ENCODE data around the gene BCL11A.

Gene BCL11A

GRCh38 chr2:60555066-60555782 is 1.8 kb upstream of the BCL11A start:
- peak overlapping the region; percentile 68 for H3K4me3 ChIP-seq (ENCODE audit: low read length)
- DNase-seq (ENCODE audit: low read depth): no peak

DNA sequence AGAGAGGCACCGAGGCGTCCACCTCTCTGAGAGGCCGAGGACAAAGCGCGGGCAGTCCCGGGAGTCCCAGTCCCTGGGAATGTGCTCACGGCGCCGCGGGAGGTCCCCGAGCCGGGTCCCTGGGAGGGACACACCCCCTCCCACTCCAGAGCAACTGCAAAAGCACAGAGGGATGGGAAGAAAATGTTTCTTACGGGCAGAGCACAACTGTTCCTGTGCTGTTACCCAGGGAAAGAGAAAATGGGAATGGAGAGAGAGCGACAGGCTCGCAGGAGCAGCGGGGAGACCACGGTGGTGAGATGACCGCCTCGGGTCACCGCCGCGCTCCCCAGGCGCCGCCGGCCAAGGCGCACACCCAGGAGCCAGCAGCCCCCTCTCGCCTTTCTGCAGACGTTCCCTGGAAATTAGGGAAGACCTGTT is 1.2 kb upstream of the BCL11A start:
- TF ChIP-seq, protein P1, sequence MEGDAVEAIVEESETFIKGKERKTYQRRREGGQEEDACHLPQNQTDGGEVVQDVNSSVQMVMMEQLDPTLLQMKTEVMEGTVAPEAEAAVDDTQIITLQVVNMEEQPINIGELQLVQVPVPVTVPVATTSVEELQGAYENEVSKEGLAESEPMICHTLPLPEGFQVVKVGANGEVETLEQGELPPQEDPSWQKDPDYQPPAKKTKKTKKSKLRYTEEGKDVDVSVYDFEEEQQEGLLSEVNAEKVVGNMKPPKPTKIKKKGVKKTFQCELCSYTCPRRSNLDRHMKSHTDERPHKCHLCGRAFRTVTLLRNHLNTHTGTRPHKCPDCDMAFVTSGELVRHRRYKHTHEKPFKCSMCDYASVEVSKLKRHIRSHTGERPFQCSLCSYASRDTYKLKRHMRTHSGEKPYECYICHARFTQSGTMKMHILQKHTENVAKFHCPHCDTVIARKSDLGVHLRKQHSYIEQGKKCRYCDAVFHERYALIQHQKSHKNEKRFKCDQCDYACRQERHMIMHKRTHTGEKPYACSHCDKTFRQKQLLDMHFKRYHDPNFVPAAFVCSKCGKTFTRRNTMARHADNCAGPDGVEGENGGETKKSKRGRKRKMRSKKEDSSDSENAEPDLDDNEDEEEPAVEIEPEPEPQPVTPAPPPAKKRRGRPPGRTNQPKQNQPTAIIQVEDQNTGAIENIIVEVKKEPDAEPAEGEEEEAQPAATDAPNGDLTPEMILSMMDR (conservative IDR thresholded peaks at IDR 0.05; ENCODE audit: low read depth, low read length): no peak
- DNase-seq (ENCODE audit: low read depth): no peak

More at GRCh38 chr2:60555066-60555782, 1.8 kb upstream of the BCL11A start:
- TF ChIP-seq, protein P1 (conservative IDR thresholded peaks at IDR 0.05; ENCODE audit: low read depth, low read length): peak; percentile 34

DNA sequence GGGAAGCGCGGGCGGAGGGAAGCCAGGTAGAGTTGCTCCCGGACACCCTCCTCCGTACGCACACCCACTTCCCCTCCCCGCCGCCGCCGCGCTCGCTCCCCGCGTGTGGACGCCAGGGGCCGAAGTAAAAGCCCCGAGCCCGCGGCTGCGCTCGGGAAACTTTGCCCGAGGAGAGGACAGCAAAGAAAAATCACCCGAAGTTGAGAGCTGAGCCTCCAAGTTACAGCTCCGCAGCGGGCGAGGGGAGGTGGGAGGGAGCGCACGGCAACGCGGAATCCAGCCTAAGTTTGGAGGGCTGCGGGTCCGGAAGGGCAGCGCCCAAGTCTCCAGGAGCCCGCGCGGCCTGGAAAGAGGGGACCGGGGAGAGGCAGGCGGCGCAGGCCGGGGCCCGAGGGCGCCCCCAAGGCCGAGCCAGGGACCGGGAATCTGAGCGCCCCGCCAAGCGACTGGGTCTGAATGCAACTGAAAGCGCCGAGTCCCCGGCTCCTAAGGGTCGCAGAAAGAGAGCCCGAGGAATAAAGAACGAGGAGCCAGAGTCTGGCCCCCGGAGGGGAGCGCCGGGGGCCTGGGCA is 706 bp upstream of the BCL11A start:
- peak overlapping the region; percentile 68 for H3K4me3 ChIP-seq (ENCODE audit: low read length)
- DNase-seq (ENCODE audit: low read depth): no peak
- TF ChIP-seq, protein P1 (conservative IDR thresholded peaks at IDR 0.05; ENCODE audit: low read depth, low read length): peak; percentile 8

More for the DNA sequence above, 1.2 kb upstream of the BCL11A start:
- peak overlapping the region; percentile 68 for H3K4me3 ChIP-seq (ENCODE audit: low read length)

GRCh38 chr2:60552851-60553494 is 481 bp downstream of the BCL11A start:
- TF ChIP-seq, protein P1 (conservative IDR thresholded peaks at IDR 0.05; ENCODE audit: low read depth, low read length): no peak
- H3K4me3 ChIP-seq (ENCODE audit: low read length): peak overlapping the region; percentile 68

GRCh38 chr2:60552078-60552850 is 1.2 kb downstream of the BCL11A start:
- DNase-seq (ENCODE audit: low read depth): no peak
- peak overlapping the region; percentile 68 for H3K4me3 ChIP-seq (ENCODE audit: low read length)
- TF ChIP-seq, protein P1 (conservative IDR thresholded peaks at IDR 0.05; ENCODE audit: low read depth, low read length): no peak

More at GRCh38 chr2:60552851-60553494, 481 bp downstream of the BCL11A start:
- no peak for DNase-seq (ENCODE audit: low read depth)

- TF ChIP-seq, protein P1 (conservative IDR thresholded peaks at IDR 0.05; ENCODE audit: low read depth, low read length): no peak
Measured at GRCh38 chr2:60551240-60552077, 2.0 kb downstream of the BCL11A start.

More at GRCh38 chr2:60551240-60552077, 2.0 kb downstream of the BCL11A start:
- DNase-seq (ENCODE audit: low read depth): no peak
- peak overlapping the region; percentile 89 for H3K4me3 ChIP-seq (ENCODE audit: low read length)

All from retinal pigment epithelial cell (primary cell).